Activated CD4-positive, alpha-beta T cell treated with anti-CD3 and anti-CD28 coated beads, Interleukin-2, amount 10 ng/mL, durations not matched to agents 7 days and 5 days (primary cell): ENCODE measurements around the gene TAS2R20. TPM values are rescaled to one million over a fixed set of nuclear protein-coding genes. Genes with fewer than 3 reads are reported as not detected.

ENCODE experiments used
- total RNA-seq, 2 experiments: library from RNA; stranded (reverse); gene quantifications; one replicate each; pipeline ENCODE4 v1.2.3, GENCODE V29; 2021

TAS2R20 gene
- total RNA-seq, 2 experiments from 2014 or later = 1.6 to 2.1 TPM

Other genes starting within 250 kb of the TAS2R20 start
- not detected for gene TAS2R7, start 195.7 kb downstream of the TAS2R20 start, total RNA-seq
- not detected for gene TAS2R8, start 191.0 kb downstream of the TAS2R20 start, total RNA-seq
- not detected for gene TAS2R9, start 188.1 kb downstream of the TAS2R20 start, total RNA-seq
- gene TAS2R10, start 171.9 kb downstream of the TAS2R20 start, total RNA-seq = under 1 TPM; 0.25 to 0.46 TPM
- 1 to 10 TPM; 1.9 to 2.5 TPM for gene PRR4, start 148.8 kb downstream of the TAS2R20 start, total RNA-seq
- 10 to 100 TPM; 21.7 to 24.5 TPM for gene PRH1, start 114.0 kb downstream of the TAS2R20 start, total RNA-seq
- 1 to 10 TPM; 1.0 to 1.1 TPM for gene TAS2R13, start 88.7 kb downstream of the TAS2R20 start, total RNA-seq
- not detected for gene PRH2, start 69.1 kb downstream of the TAS2R20 start, total RNA-seq
- 1 to 10 TPM; 2.1 to 2.9 TPM for gene TAS2R14, start 59.0 kb downstream of the TAS2R20 start, total RNA-seq
- 1 to 10 TPM in 1 of 2 experiments, under 1 TPM in 1; 0.60 to 1.1 TPM for gene TAS2R50, start 11.4 kb downstream of the TAS2R20 start, total RNA-seq
- 1 to 10 TPM; 3.0 to 3.1 TPM for gene TAS2R19, start 24.3 kb upstream of the TAS2R20 start, total RNA-seq
- 1 to 10 TPM; 1.6 to 3.0 TPM for gene TAS2R31, start 33.1 kb upstream of the TAS2R20 start, total RNA-seq
- 1 to 10 TPM in 1 of 2 experiments, under 1 TPM in 1; 0.97 to 1.2 TPM for gene TAS2R46, start 64.0 kb upstream of the TAS2R20 start, total RNA-seq
- gene TAS2R43, start 94.0 kb upstream of the TAS2R20 start, total RNA-seq = 1 to 10 TPM; 1.7 to 1.9 TPM
- gene TAS2R30, start 136.3 kb upstream of the TAS2R20 start, total RNA-seq = 1 to 10 TPM; 2.0 to 2.6 TPM
- gene SMIM10L1, start 172.9 kb upstream of the TAS2R20 start, total RNA-seq = 1 to 10 TPM; 8.1 to 8.3 TPM
- gene TAS2R42, start 188.6 kb upstream of the TAS2R20 start, total RNA-seq = not detected